ENCODE results near the gene KRT77.

KRT77 gene

GRCh38 chr12:52661668-52662067 is 41.7 kb downstream of the KRT77 start:
- Histone ChIP-seq H3K9me3 (ENCODE audit: control insufficient read depth, insufficient read depth, low read depth, low read length) (no peaks in the 10 kb centered on the region), H3K27ac (ENCODE audit: extremely low read depth, low read depth, low read length) (no peak overlapping the region), H3K36me3 (ENCODE audit: control insufficient read depth in 2 of 2, insufficient read depth in 1 of 2, low read length in 2 of 2) (no peaks in the 10 kb centered on the region), H3K4me1 (ENCODE audit: control insufficient read depth, insufficient read depth, low read length) (no peaks in the 10 kb centered on the region), H3K4me3 (ENCODE audit: low read depth, low read length) (no peak overlapping the region)
- CTCF ChIA-PET = interaction anchor here (0.9 to 1.5 kb wide), 2 partner anchors 45 to 218 kb away, joined by 3 to 7 read pairs; no protein-coding TSS in a partner anchor
- POLR2A ChIA-PET = no interaction called here
- TF ChIP-seq, protein P1, sequence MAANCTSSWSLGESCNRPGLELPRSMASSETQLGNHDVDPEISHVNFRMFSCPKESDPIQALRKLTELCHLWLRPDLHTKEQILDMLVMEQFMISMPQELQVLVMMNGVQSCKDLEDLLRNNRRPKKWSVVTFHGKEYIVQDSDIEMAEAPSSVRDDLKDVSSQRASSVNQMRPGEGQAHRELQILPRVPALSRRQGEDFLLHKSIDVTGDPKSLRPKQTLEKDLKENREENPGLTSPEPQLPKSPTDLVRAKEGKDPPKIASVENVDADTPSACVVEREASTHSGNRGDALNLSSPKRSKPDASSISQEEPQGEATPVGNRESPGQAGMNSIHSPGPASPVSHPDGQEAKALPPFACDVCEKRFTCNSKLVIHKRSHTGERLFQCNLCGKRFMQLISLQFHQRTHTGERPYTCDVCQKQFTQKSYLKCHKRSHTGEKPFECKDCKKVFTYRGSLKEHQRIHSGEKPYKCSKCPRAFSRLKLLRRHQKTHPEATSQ (tag by site-specific recombination; IDR thresholded peaks at IDR 0.05) = no peak
- no peak for TF ChIP-seq ZNF2 (tag by site-specific recombination; IDR thresholded peaks at IDR 0.05)
- TF ChIP-seq ZNF157 (tag by site-specific recombination; IDR thresholded peaks at IDR 0.05) = no peak
- TF ChIP-seq OVOL3 (tag by site-specific recombination; IDR thresholded peaks at IDR 0.05) = no peak
- TF ChIP-seq BCL6B (tag by site-specific recombination; IDR thresholded peaks at IDR 0.05) = no peak
- no peak for TF ChIP-seq ZNF701 (tag by site-specific recombination; IDR thresholded peaks at IDR 0.05)

GRCh38 chr12:52660934-52661499 is 42.3 kb downstream of the KRT77 start:
- Histone ChIP-seq H3K36me3 (ENCODE audit: control insufficient read depth in 2 of 2, insufficient read depth in 1 of 2, low read length in 2 of 2) (no peaks in the 10 kb centered on the region), H3K4me3 (ENCODE audit: low read depth, low read length) (no peak overlapping the region), H3K27ac (ENCODE audit: extremely low read depth, low read depth, low read length) (no peak overlapping the region), H3K4me1 (ENCODE audit: control insufficient read depth, insufficient read depth, low read length) (no peaks in the 10 kb centered on the region), H3K9me3 (ENCODE audit: control insufficient read depth, insufficient read depth, low read depth, low read length) (no peaks in the 10 kb centered on the region)
- ChIA-PET CTCF (interaction anchor here (0.9 kb wide), 1 partner anchor 46 kb away, joined by 3 read pairs; no protein-coding TSS in a partner anchor), POLR2A (no interaction called here)
- no peak for TF ChIP-seq EGR2 (tag by site-specific recombination; IDR thresholded peaks at IDR 0.05; ENCODE audit: low read depth)
- no peak for TF ChIP-seq ZNF621 (tag by site-specific recombination; IDR thresholded peaks at IDR 0.05)
- TF ChIP-seq ZBTB17 (tag by site-specific recombination; IDR thresholded peaks at IDR 0.05) = no peak
- no peak for TF ChIP-seq ZNF843 (tag by site-specific recombination; IDR thresholded peaks at IDR 0.05)
- TF ChIP-seq SETDB1 (IDR thresholded peaks at IDR 0.05; ENCODE audit: insufficient read length, low read length) = no peak
- no peak for TF ChIP-seq ZNF768 (tag by site-specific recombination; IDR thresholded peaks at IDR 0.05)
- no peak for TF ChIP-seq ZBTB20 (tag by site-specific recombination; IDR thresholded peaks at IDR 0.05)
- TF ChIP-seq ZNF530 (tag by site-specific recombination; IDR thresholded peaks at IDR 0.05; ENCODE audit: low read depth) = no peak
- TF ChIP-seq ZNF692 (tag by site-specific recombination; IDR thresholded peaks at IDR 0.05) = no peak
- TF ChIP-seq ZNF341 (tag by site-specific recombination; IDR thresholded peaks at IDR 0.05; ENCODE audit: low read depth) = no peak
- TF ChIP-seq PRDM4 (tag by site-specific recombination; IDR thresholded peaks at IDR 0.05) = no peak
- TF ChIP-seq ZNF133 (tag by site-specific recombination; IDR thresholded peaks at IDR 0.05) = no peak
- TF ChIP-seq ZNF629 (tag by site-specific recombination; IDR thresholded peaks at IDR 0.05) = no peak

Data from HEK293 (cell line).